Measurements from ENCODE around the gene ZNF724.
"Not testable (repeated sequence)": the region's sequence is repeated elsewhere in the genome, so short reads cannot be mapped to it uniquely, and the experiment has no call there.

The ZNF724 gene

DNA sequence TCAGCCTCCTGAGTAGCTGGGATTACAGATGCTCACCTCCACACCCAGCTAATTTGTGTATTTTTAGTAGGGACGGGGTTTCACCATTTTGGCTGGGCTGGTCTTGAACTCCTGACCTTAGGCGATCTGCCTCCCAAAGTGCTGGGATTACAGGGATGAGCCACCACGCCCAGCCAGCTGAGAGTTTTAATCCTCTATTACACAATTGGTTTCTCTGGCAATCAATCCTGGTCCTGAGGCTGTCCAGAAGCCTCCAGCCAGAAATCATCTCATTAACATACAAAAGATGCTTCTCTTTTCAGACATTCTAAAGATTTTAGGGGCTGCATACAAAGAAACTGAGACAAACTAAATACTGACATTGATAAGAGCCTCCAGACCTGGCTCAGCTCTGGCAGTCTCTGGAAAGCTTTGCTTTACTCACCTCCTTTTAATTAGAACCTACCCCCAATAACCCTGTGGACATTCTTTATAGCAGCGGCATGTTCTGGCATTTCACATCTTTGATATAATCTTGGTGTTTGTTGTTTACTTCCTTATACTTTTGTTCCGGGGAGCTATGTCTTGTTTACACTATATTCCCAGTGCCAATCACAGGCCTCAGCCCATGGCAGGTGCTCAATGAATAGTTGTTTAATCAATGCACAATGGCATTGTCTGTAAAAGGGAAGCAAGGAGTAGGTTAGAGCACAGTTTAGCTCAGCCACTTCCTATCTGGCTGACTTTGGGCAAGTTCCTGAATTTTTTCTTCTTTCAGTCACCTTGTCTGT, 4.1 kb upstream of the ZNF724 start:
- no peak for DNase-seq (ENCODE audit: low read depth, low spot score)
- no peak overlapping the region for H3K4me3 ChIP-seq (ENCODE audit: low read length)

DNA sequence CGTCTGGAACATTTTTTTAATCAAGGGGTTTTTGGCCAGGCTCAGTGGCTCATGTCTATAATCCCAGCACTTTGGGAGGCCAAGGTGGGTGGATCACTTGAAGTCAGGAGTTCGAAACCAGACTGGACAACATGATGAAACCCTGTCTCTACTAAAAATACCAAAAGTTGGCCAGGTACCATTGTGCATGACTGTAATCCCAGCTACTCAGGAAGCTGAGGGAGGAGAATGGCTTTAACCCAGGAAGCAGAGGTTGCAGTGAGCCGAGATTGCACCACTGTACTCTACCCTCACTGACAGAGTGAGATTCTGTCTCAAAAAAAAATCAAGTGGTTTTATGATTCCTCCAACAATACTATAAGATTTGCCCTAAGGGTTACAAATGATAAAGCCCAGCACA, 3.1 kb upstream of the ZNF724 start:
- DNase-seq (ENCODE audit: low read depth, low spot score); H3K4me3 ChIP-seq (ENCODE audit: low read length): not testable (repeated sequence)

DNA sequence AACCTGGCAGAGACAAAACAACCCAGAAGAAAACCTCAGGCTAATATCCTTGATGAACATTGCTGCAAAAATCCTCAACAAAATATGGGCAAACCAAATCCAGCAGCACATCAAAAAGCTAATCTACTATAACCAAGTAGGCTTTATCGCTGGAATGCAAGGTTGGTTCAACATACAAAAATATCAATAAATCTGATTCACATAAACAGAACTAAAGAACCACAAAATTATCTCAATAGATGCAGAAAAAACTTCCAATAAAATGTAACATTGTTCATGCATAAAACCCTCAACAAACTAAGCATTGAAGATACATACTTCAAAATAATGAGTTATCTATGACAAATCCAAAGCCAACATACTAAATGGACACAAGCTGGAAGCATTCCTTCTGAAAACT, 8.8 kb downstream of the ZNF724 start:
- DNase-seq (ENCODE audit: low read depth, low spot score) = peak; percentile 11
- no peak overlapping the region for H3K4me3 ChIP-seq (ENCODE audit: low read length)

DNA sequence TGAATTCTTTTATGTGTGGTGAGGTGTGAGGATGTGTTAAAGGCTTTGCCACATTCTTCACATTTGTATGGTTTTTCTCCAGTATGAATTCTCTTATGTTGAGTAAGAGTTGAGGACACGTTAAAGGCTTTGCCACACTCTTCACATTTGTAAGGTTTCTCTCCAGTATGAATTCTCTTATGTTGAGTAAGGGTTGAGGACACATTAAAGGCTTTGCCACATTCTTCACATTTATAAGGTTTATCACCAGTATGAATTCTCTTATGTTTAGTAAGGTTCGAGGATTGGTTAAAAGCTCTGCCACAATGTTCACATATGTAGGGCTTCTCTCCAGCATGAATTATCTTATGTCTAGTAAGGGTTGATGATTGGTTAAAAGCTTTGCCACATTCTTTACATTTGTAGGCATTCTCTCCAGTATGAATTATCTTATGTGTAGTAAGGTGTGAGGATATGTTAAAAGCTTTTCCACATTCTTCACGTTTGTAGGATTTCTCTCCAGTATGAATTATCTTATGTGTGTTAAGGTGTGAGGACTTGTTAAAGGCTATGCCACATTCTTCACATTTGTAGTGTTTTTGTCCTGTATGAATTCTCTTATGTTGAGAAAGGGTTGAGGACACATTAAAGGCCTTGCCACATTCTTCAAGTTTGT, 27.1 kb downstream of the ZNF724 start:
- no peak overlapping the region for H3K4me3 ChIP-seq (ENCODE audit: low read length)
- DNase-seq (ENCODE audit: low read depth, low spot score) = no peak

DNA sequence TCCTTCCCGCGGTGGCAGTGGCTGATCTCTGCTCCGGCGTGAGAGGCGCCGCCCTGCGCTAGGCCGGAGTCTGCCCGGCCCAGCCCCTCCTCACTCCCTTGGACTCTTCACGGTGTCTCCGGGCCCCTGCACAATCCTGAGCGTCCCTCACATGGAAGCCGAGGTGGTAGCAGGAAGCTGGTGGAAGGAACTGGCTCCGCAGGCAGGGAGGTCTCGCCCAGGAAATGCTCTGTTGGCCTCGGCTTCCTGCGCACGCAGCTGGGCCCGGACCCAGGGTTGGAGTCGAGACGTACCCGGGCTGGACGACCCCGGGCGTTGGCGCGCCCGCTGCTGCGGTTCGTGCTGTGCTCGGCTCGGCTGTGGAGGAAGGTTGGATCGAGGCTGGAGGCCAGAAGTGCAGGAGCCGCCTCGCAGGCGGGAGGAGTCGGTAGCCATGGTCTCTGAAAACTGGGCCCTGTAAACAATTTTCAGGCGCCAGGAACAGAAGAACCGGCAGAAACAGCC, 46.3 kb downstream of the ZNF724 start:
- DNase-seq (ENCODE audit: low read depth, low spot score) = no peak
- H3K4me3 ChIP-seq (ENCODE audit: low read length) = no peak overlapping the region

DNA sequence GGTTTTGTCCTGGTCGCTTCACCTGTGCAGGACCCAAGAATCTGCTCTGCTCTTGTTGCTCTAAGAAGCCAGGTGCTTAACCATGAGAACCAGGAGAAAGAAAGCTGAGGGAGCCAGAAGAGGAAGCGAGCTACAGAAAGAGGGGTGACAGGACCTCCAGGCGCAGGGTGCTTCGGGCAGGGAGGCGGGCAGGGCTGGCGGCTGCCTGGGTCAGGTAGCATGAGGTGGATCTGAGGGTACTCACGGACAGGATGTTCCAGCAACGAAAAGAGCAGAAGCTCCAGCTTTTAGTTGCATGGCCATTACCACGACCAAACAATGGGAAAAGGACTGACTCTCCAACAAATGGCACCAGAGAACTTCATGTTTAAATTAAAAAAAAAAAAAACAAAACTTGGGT, 59.9 kb downstream of the ZNF724 start:
- H3K4me3 ChIP-seq (ENCODE audit: low read length) = no peak overlapping the region
- DNase-seq (ENCODE audit: low read depth, low spot score) = no peak

DNA sequence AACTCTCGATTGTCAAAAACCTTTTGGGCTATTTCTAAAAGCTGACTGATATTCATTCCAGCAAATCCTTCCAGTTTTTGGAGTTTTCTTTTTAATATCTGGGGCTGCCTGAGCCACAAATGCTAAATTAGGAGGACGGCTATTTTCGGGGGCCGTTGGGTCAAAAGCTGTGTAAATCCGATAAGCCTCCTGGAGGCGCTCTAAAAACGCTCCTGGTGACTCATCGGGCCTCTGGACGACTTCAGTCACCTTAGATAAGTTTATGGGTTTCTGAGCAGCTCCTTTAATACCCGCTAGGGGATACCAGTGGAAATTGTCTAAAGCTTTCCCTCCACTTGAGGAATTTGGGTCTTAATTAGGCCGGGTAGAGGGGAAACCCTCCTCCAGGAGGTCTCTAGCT, 66.9 kb downstream of the ZNF724 start:
- DNase-seq (ENCODE audit: low read depth, low spot score) = no peak
- H3K4me3 ChIP-seq (ENCODE audit: low read length) = no peak overlapping the region

All from Jurkat, Clone E6-1 (cell line).